Body of pancreas (tissue), 4 donors: ENCODE measurements around the gene ABCG1. TPM values are rescaled to one million over a fixed set of nuclear protein-coding genes. Genes with fewer than 3 reads are reported as not detected.

Source experiments
- ATAC-seq: fragments of 150-250 bp; one replicate; pipeline ENCODE4 v1.9.1; 2016
- DNase-seq, 4 donors: peaks; one replicate each; pipeline ENCODE4 v3.0.0-alpha.2; 2019
- H3K27ac ChIP-seq, 4 donors: fragments of 200-600 bp; sonication (generic); 1 replicate in 3 of 4; 2 replicates in 1 of 4; pipeline versions ENCODE4 v1.5.1 to v1.6.1; 2016 to 2019; ENCODE audit warnings: mild to moderate bottlenecking in 1 of 4, mixed read lengths in 1 of 4, moderate library complexity in 1 of 4
- H3K27me3 ChIP-seq, 2 donors: fragments of 200-600 bp; sonication (generic); one replicate each; pipeline ENCODE4 v1.6.0; 2016; ENCODE audit warnings: mild to moderate bottlenecking in 1 of 2
- H3K36me3 ChIP-seq, 2 donors: fragments of 200-600 bp; sonication (generic); replicated peaks in 1 of 2; 2 replicates each; pipeline ENCODE4 v1.5.1; 2016; ENCODE audit warnings: low read depth in 2 of 2; ENCODE audit not compliant: insufficient read depth in 1 of 2
- H3K4me1 ChIP-seq: fragments of 200-600 bp; sonication (generic); one replicate; pipeline ENCODE4 v1.6.0; 2016
- H3K4me3 ChIP-seq, 2 donors: fragments of 200-600 bp; sonication (generic); 1 replicate in 1 of 2; 2 replicates in 1 of 2; pipeline ENCODE4 v1.5.1; 2016 to 2019
- H3K9me3 ChIP-seq, 3 donors: fragments of 200-600 bp; sonication (generic); 1 replicate in 2 of 3; 2 replicates in 1 of 3; pipeline ENCODE4 v1.5.1; 2016
- POLR2A ChIP-seq, 3 donors: fragments of 450-650 bp; IDR thresholded peaks; one replicate each; pipeline ENCODE4 v1.6.1; 2016; ENCODE audit warnings: antibody characterized with exemption in 3 of 3, mild to moderate bottlenecking in 2 of 3
- WGBS, 2 donors: methylation state at CpG; one replicate each; pipeline ENCODE4 v1.1.5; 2017; 5-methylcytosine and 5-hydroxymethylcytosine counted together
- intact Hi-C: fragments of 100-400 bp; cut with DNase I; formaldehyde crosslinking; loops from one replicate; pipeline ENCODE4 v1.15.1; 2023
- total RNA-seq, 2 donors: library from RNA; depleted of rRNA; stranded (reverse); fragments of >200 nt; gene quantifications; one replicate each; pipeline ENCODE4 v1.1.0, GENCODE V29; 2016
- TF ChIP-seq, protein P1 (sequence below), 7 experiments: fragments of 450-650 bp in 4 of 7; fragments of 200-600 bp in 3 of 7; sonication (generic) in 3 of 7; IDR thresholded peaks; one replicate each; pipeline ENCODE4 v1.5.1; 2016 to 2019; ENCODE audit warnings: antibody characterized with exemption in 7 of 7

The ABCG1 gene
- total RNA-seq, 2 donors from 2014 or later, result 7.5 to 7.6 TPM

- no peak for ATAC-seq
- TF ChIP-seq, protein P1, sequence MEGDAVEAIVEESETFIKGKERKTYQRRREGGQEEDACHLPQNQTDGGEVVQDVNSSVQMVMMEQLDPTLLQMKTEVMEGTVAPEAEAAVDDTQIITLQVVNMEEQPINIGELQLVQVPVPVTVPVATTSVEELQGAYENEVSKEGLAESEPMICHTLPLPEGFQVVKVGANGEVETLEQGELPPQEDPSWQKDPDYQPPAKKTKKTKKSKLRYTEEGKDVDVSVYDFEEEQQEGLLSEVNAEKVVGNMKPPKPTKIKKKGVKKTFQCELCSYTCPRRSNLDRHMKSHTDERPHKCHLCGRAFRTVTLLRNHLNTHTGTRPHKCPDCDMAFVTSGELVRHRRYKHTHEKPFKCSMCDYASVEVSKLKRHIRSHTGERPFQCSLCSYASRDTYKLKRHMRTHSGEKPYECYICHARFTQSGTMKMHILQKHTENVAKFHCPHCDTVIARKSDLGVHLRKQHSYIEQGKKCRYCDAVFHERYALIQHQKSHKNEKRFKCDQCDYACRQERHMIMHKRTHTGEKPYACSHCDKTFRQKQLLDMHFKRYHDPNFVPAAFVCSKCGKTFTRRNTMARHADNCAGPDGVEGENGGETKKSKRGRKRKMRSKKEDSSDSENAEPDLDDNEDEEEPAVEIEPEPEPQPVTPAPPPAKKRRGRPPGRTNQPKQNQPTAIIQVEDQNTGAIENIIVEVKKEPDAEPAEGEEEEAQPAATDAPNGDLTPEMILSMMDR (IDR thresholded peaks at IDR 0.05), result no peak
- no peak for TF ChIP-seq POLR2A (IDR thresholded peaks at IDR 0.05)
- Histone ChIP-seq H3K36me3 (no peaks in the 10 kb centered on the region), H3K27me3 (no peaks in the 10 kb centered on the region), H3K4me3 (no peak overlapping the region), H3K9me3 (no peaks in the 10 kb centered on the region), H3K27ac (no peak overlapping the region), H3K4me1 (peaks cover 12% of the 10 kb centered on the region)
- intact Hi-C loops, result no loop called here
- no peak for DNase-seq
- 53 to 66% methylated on average over 18 to 22 of the region's 22 CpGs for WGBS, 2 donors
Observed at GRCh38 chr21:42304556-42305454, 85.9 kb downstream of the ABCG1 start.

DNA sequence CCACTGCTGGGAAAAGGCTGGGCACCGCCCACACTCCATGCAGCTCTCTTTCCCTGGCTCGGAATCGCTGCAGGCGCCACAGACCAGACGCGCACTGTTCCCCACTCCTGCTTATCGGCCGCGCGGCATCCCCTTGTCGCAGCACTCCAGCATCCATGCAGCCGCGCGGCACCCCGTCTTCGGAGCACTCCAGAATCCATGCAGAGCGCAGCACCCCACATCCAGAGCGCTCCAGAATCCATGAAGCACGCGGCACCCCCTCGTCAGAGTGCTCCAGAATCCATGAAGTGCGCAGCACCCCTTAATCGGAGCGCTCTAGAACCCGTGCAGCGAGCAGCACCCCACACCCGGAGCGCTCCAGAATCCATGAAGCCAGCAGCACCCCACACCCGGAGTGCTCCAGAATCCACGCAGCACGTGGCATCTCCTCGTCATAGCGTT lies 86.8 kb downstream of the ABCG1 start:
- no peak for ATAC-seq
- Histone ChIP-seq H3K4me3 (no peak overlapping the region), H3K27ac (no peak overlapping the region), H3K4me1 (peaks cover 12% of the 10 kb centered on the region), H3K9me3 (no peaks in the 10 kb centered on the region), H3K36me3 (no peaks in the 10 kb centered on the region), H3K27me3 (no peaks in the 10 kb centered on the region)
- TF ChIP-seq POLR2A (IDR thresholded peaks at IDR 0.05), result no peak
- TF ChIP-seq, protein P1 (IDR thresholded peaks at IDR 0.05), result no peak
- 89 to 94% methylated on average over 25 to 33 of the region's 33 CpGs for WGBS, 2 donors
- no peak for DNase-seq
- intact Hi-C loops, result no loop called here

- peaks cover 12% of the 10 kb centered on the region for H3K4me1 ChIP-seq
- DNase-seq (no peak), ATAC-seq (no peak)
- TF ChIP-seq, protein P1 (IDR thresholded peaks at IDR 0.05), result no peak
- no peak for TF ChIP-seq POLR2A (IDR thresholded peaks at IDR 0.05)
- H3K9me3 ChIP-seq, result no peaks in the 10 kb centered on the region
- H3K27me3 ChIP-seq, result no peaks in the 10 kb centered on the region
- H3K27ac ChIP-seq, result no peak overlapping the region
- no peaks in the 10 kb centered on the region for H3K36me3 ChIP-seq
- H3K4me3 ChIP-seq, result no peak overlapping the region
- 76 to 85% methylated on average over 17 of the region's 17 CpGs for WGBS, 2 donors
- intact Hi-C loops, result no loop called here
Observed at GRCh38 chr21:42306366-42307035, 87.6 kb downstream of the ABCG1 start.

- ATAC-seq (no peak), DNase-seq (peak in 1 of 4 donors; percentile 68)
- no peak overlapping the region for H3K27ac ChIP-seq
- H3K9me3 ChIP-seq, result no peaks in the 10 kb centered on the region
- peaks cover 16% of the 10 kb centered on the region for H3K4me1 ChIP-seq
- H3K27me3 ChIP-seq, result no peaks in the 10 kb centered on the region
- no peaks in the 10 kb centered on the region for H3K36me3 ChIP-seq
- TF ChIP-seq, protein P1 (IDR thresholded peaks at IDR 0.05), result no peak
- TF ChIP-seq POLR2A (IDR thresholded peaks at IDR 0.05), result no peak
- H3K4me3 ChIP-seq, result no peak overlapping the region
- 49 to 54% methylated on average over 5 of the region's 5 CpGs for WGBS, 2 donors
- intact Hi-C loops, result no loop called here
Observed at GRCh38 chr21:42307106-42307505, 88.2 kb downstream of the ABCG1 start.
